Natural killer cell (primary cell): ENCODE data around the gene ACD. TPM values are rescaled to one million over a fixed set of nuclear protein-coding genes. Genes with fewer than 3 reads are reported as not detected.

Experiments
- ATAC-seq, 3 donors: fragments of 150-1000 bp in 2 of 3; fragments of 200-7000 bp in 1 of 3; cut with Tn5 transposase; 1 replicate in 1 of 3; 2 replicates in 2 of 3; pipeline ENCODE4 v1.10.0; 2021; ENCODE audit warnings: mild to moderate bottlenecking in 2 of 3, moderate library complexity in 2 of 3
- DNase-seq, 2 donors: peaks; one replicate each; pipeline versions ENCODE4 v3.0.0 to v3.0.0-alpha.2; 2013 to 2021; ENCODE audit warnings: mixed read lengths in 1 of 2
- H3K27ac ChIP-seq: one replicate; pipeline ENCODE4 v1.5.1; 2013; ENCODE audit warnings: mild to moderate bottlenecking, low read length
- H3K27me3 ChIP-seq: one replicate; pipeline ENCODE4 v1.6.1; 2013; ENCODE audit warnings: low read length; ENCODE audit not compliant: control insufficient read depth, insufficient read depth
- H3K36me3 ChIP-seq: one replicate; pipeline ENCODE4 v1.6.1; 2013; ENCODE audit warnings: low read length; ENCODE audit not compliant: control insufficient read depth, insufficient read depth
- H3K4me1 ChIP-seq: one replicate; pipeline ENCODE4 v1.6.1; 2013; ENCODE audit warnings: low read length; ENCODE audit not compliant: control insufficient read depth, insufficient read depth
- H3K4me3 ChIP-seq: one replicate; pipeline ENCODE4 v1.5.1; 2013; ENCODE audit warnings: low read length
- H3K9me3 ChIP-seq: one replicate; pipeline ENCODE4 v1.6.1; 2013; ENCODE audit warnings: low read length; ENCODE audit not compliant: control insufficient read depth, insufficient read depth
- H3K27ac Mint-ChIP-seq, 2 donors: one replicate each; pipeline ENCODE4 v1.8.0; 2022; ENCODE audit warnings: mild to moderate bottlenecking in 2 of 2, mixed read lengths in 2 of 2, moderate library complexity in 1 of 2
- H3K27me3 Mint-ChIP-seq, 2 donors: one replicate each; pipeline ENCODE4 v1.8.0; 2022; ENCODE audit warnings: low read depth in 2 of 2, mixed read lengths in 2 of 2
- H3K36me3 Mint-ChIP-seq: one replicate; pipeline ENCODE4 v1.8.0; 2022; ENCODE audit warnings: mixed read lengths
- H3K4me1 Mint-ChIP-seq, 2 donors: one replicate each; pipeline ENCODE4 v1.8.0; 2022; ENCODE audit warnings: mixed read lengths in 2 of 2
- H3K4me3 Mint-ChIP-seq: one replicate; pipeline ENCODE4 v1.8.0; 2022; ENCODE audit warnings: mild to moderate bottlenecking, moderate library complexity, mixed read lengths
- H3K9me3 Mint-ChIP-seq, 2 donors: one replicate each; pipeline ENCODE4 v1.8.0; 2022; ENCODE audit warnings: mixed read lengths in 2 of 2
- WGBS: methylation state at CpG from one replicate; pipeline ENCODE4 v1.1.7; 2013; ENCODE audit warnings: missing lambda C conversion rate; ENCODE audit not compliant: insufficient coverage; 5-methylcytosine and 5-hydroxymethylcytosine counted together
- intact Hi-C: fragments of 100-400 bp; cut with micrococcal nuclease; formaldehyde crosslinking; loops from one replicate; pipeline ENCODE4 v1.14.2; 2022
- total RNA-seq, 4 donors: library from RNA; stranded (reverse); fragments of 120-200 nt in 1 of 4; gene quantifications; one replicate each; pipeline versions ENCODE4 v1.2.3 to v1.2.4, GENCODE V29; 2013 to 2022
- TF ChIP-seq, protein P1 (sequence below): fragments of 200-600 bp; IDR thresholded peaks from one replicate; pipeline ENCODE4 v1.8.0; 2022; ENCODE audit warnings: antibody characterized with exemption

The ACD gene
- total RNA-seq, 3 donors from 2014 or later (not counting 1 experiment from before 2014, with no cell fraction given): 34.4 to 58.0 (median 43.2) TPM

DNA sequence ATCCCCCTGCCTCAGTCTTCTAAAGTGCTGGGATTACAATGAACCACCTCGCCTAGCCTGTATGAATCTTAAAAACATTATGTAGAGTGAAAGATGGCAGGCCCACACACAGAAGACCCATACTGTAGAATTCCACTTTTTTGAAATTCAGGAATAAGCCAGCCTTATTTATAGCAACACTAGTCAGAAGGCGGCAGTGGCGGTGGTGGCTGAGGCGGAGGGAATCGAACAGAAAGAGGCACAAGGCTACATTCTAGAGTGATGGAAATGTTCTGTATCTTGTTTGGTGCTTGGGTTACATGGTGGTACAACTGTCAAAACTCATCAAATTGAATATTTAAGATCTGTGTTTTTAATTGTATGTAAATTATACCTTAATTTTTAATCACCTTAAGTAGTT lies 47.7 kb upstream of the ACD start:
- TF ChIP-seq, protein P1, sequence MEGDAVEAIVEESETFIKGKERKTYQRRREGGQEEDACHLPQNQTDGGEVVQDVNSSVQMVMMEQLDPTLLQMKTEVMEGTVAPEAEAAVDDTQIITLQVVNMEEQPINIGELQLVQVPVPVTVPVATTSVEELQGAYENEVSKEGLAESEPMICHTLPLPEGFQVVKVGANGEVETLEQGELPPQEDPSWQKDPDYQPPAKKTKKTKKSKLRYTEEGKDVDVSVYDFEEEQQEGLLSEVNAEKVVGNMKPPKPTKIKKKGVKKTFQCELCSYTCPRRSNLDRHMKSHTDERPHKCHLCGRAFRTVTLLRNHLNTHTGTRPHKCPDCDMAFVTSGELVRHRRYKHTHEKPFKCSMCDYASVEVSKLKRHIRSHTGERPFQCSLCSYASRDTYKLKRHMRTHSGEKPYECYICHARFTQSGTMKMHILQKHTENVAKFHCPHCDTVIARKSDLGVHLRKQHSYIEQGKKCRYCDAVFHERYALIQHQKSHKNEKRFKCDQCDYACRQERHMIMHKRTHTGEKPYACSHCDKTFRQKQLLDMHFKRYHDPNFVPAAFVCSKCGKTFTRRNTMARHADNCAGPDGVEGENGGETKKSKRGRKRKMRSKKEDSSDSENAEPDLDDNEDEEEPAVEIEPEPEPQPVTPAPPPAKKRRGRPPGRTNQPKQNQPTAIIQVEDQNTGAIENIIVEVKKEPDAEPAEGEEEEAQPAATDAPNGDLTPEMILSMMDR: no peak
- no peaks in the 10 kb centered on the region for H3K9me3 ChIP-seq
- H3K27me3 Mint-ChIP-seq: no peaks in the 10 kb centered on the region
- H3K27ac Mint-ChIP-seq: no peak overlapping the region
- peaks cover 10% of the 10 kb centered on the region for H3K4me1 ChIP-seq
- H3K27ac ChIP-seq: no peak overlapping the region
- H3K27me3 ChIP-seq: no peaks in the 10 kb centered on the region
- H3K36me3 ChIP-seq: no peaks in the 10 kb centered on the region
- no peak for DNase-seq
- no peak for ATAC-seq
- no peaks in the 10 kb centered on the region for H3K36me3 Mint-ChIP-seq
- no peaks in the 10 kb centered on the region for H3K9me3 Mint-ChIP-seq
- no peak overlapping the region for H3K4me3 ChIP-seq
- no peak overlapping the region for H3K4me3 Mint-ChIP-seq
- intact Hi-C loops: no loop called here
- peaks cover 17 to 24% of the 10 kb centered on the region in 2 donors for H3K4me1 Mint-ChIP-seq
- 99% methylated on average over 5 of the region's 5 CpGs for WGBS

DNA sequence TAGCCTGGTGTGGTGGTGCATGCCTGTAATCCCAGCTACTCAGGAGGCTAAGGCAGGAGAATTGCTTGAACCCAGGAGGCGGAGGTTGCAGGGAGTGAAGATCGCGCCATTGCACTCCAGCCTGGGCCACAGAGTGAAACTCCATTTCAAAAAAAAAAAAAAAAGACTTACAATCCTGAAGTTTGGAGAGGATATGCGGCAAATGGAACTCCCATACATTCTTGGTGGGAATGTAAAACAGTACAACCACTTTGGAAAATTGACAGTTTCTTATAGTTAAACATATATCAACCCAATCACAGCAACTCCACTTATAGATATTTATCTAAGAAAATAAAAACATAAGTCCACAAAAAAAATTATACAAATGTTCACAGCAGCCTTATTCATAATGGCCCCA lies 47.1 kb upstream of the ACD start:
- Mint-ChIP-seq H3K27me3 (no peaks in the 10 kb centered on the region), H3K4me3 (no peak overlapping the region), H3K4me1 (peaks cover 17 to 24% of the 10 kb centered on the region in 2 donors), H3K36me3 (no peaks in the 10 kb centered on the region), H3K9me3 (no peaks in the 10 kb centered on the region), H3K27ac (no peak overlapping the region)
- Histone ChIP-seq H3K27ac (no peak overlapping the region), H3K9me3 (no peaks in the 10 kb centered on the region), H3K4me3 (no peak overlapping the region), H3K27me3 (no peaks in the 10 kb centered on the region), H3K36me3 (no peaks in the 10 kb centered on the region), H3K4me1 (peaks cover 11% of the 10 kb centered on the region)
- ATAC-seq: no peak
- DNase-seq: no peak
- 93% methylated on average over 3 of the region's 4 CpGs for WGBS
- intact Hi-C loops: no loop called here
- TF ChIP-seq, protein P1: no peak

DNA sequence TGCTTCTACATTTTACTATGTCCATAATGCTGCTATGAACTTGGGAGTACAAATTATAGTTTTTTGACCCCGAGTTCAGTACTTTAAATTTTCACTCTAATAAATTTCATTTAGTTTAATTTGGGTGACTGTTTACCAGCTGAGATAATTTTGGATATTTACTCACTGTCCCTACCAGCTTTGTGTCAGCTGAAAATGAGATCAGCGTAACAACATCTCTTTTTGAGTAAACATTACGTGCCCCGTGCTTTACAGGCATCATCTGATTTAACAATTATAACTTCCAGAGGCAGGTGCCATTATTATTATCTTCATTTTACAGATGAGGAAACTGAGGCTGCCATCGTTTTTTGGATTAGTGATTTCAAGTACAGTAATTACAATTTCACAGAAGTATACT lies 44.0 kb upstream of the ACD start:
- H3K4me1 Mint-ChIP-seq: peaks cover 17 to 19% of the 10 kb centered on the region in 2 donors
- no peak overlapping the region for H3K27ac ChIP-seq
- H3K36me3 Mint-ChIP-seq: no peaks in the 10 kb centered on the region
- no peaks in the 10 kb centered on the region for H3K36me3 ChIP-seq
- no peak for DNase-seq
- intact Hi-C loops: no loop called here
- H3K27me3 Mint-ChIP-seq: no peaks in the 10 kb centered on the region
- H3K4me3 ChIP-seq: no peak overlapping the region
- H3K27me3 ChIP-seq: no peaks in the 10 kb centered on the region
- TF ChIP-seq, protein P1: no peak
- H3K9me3 Mint-ChIP-seq: no peaks in the 10 kb centered on the region
- ATAC-seq: no peak
- H3K9me3 ChIP-seq: peaks cover 8% of the 10 kb centered on the region
- WGBS: 99% methylated on average over 4 of the region's 5 CpGs
- H3K27ac Mint-ChIP-seq: peak overlapping the region; percentile 67 to 86
- H3K4me3 Mint-ChIP-seq: peak overlapping the region; percentile 45
- peaks cover 11% of the 10 kb centered on the region for H3K4me1 ChIP-seq

DNA sequence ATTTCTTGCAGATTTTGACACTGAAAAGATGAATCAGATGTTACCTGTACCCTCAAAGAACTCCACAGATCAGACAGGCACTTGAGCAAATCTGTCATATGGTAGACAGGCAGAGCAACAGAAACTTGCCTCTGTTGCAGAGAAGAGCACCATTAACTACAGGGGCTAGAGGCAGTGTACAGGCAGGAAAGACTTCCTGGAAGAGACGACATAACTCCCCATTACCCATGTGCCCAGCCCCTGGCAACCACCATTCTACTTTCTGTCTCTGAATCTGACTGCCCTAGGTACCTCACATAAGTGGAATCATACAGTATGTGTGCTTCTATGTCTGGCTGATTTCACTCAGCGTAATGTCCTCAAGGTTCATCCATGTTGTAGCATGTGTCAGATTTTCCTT lies 43.6 kb upstream of the ACD start:
- ATAC-seq (peak; percentile 42 to 65 (median 53)), DNase-seq (peak in 1 of 2 donors; percentile 34)
- Histone ChIP-seq H3K27ac (peak overlapping the region; percentile 7), H3K36me3 (no peaks in the 10 kb centered on the region), H3K9me3 (peaks cover 9% of the 10 kb centered on the region), H3K4me3 (no peak overlapping the region), H3K27me3 (no peaks in the 10 kb centered on the region), H3K4me1 (peaks cover 11% of the 10 kb centered on the region)
- Mint-ChIP-seq H3K36me3 (no peaks in the 10 kb centered on the region), H3K9me3 (peaks cover 0 to 2% of the 10 kb centered on the region in 2 donors), H3K4me3 (peak overlapping the region; percentile 45), H3K4me1 (peaks cover 17 to 19% of the 10 kb centered on the region in 2 donors), H3K27me3 (no peaks in the 10 kb centered on the region), H3K27ac (peak overlapping the region; percentile 67 to 86)
- intact Hi-C loops: no loop called here
- TF ChIP-seq, protein P1: no peak
- 49% methylated on average over 2 of the region's 2 CpGs for WGBS
